GM19452 (cell line): ENCODE measurements around the gene HIRA.
A peak's percentile ranks its signal among the peaks of the same experiment; 100 is the strongest.
"Not testable (repeated sequence)": the region's sequence is repeated elsewhere in the genome, so short reads cannot be mapped to it uniquely, and the experiment has no call there.

Source experiments
- ATAC-seq: cut with Tn5 transposase; IDR thresholded peaks from one replicate; pipeline ENCODE4 v1.9.1; 2021; ENCODE audit not compliant: unreplicated experiment

HIRA gene

DNA sequence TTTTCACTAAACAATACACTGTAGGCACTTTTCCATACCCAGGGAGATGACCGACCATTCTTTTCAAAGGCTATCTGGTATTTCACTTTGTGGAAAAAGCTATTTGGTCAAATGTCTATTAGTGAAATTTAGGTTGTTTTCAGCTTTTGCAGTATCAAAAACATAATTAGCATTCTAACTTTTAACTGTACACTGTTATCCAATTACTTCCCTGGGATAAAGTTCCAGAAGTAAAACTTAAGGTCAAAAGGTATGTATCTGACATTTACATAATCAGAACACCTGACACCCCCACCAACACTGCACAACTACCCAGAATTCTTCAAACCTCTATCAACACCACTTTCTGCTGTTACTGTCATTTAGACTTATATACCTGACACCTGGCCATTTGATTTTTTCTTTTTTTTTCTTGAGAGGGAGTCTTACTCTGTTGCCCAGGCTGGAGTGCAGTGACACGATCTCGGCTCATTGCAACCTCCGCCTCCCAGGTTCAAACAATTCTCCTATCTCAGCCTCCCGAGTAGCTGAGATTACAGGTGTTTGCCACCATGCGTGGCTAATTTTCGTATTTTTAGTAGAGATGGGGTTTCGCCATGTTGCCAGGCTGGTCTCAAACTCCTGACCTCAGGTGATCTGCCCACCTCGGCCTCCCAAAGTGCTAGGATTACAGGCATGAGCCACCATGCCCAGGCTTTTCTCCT is 13.9 kb upstream of the HIRA start:
- not testable (repeated sequence) for ATAC-seq

DNA sequence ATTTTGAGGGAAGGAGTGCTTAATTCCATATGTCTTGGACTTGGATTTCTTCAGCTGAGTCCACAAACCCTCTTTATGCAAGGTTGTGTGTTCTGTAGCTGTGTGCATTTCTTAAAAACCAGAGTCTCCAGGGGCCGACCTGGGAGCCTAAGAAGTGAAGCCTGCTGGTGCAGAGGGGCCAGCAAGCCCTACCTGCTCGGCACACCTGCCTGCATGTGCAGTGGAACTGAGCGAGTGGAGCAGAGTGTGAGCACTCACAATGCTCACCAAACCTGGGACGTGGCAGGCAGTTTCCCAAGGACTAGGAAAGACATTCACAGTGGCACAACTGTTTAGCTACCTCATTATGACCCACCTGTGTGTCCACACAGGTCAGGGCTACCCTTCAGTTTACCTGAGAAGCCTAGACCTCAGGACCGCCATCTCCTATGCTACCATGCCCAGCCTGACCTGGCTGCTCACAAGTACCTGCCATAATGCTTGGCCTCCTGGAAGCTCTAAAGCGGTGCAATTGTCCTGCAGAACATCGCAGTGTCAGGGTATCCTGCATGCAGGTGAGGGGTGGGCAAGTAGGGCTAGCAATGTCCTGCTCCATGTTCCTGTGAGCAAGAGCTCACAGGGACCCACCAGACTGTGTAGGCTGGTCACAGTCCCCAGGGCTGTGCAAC is 12.1 kb upstream of the HIRA start:
- ATAC-seq: no peak

DNA sequence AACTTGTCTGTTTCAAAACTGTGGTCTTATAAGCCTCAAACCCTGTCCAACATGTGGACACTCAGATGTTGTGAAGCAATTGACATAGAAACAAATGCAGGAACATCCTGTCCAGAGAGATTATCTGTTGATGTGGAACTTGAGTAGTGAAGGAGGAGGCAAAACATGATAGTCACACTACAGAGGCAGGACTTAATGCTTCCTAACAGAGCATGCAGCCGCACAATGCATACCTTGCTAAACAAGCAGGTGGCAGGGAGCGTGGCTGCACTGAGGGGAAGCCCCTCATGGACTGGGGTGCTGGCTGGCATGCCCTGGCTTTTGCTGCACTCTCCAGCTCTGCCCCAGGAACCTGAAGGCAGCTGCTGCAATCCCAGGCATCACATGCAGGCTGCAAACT is 10.6 kb upstream of the HIRA start:
- no peak for ATAC-seq

DNA sequence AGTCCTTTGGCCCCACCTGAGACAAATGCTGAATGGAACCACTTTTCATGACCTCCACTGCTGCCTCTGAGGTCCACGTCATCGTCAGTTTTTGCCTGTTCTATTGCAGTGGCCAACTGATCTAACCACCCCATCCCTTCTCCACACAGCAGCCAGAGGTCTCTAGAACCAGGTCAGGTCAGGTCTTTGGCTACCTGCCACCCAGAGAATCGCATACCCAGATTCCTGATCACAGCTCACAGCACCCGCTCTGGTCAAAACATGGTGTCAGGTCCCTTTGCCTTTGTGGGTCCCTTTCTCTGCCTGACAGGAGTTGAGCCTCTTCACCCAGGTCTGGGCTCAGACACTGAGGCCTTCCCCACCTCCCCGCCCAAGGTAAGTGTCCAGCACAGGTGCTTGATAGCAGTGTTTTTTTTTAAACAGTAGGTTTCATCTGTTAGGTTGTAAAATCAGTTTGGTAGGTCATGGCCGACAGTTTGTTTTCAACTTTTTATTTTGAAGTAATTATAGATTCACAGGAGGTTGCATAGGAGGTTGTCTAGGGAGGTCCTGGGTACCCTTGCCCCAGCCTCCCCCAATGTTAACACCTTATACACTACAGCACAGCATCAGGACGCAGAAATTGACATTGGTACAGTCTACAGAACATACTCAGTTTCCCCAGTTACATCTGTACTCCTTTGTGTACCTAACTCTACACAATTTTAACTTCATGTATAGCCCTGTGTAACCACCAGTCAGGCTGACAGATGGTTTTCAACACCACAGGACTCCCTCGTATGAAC is 9.1 kb upstream of the HIRA start:
- ATAC-seq: no peak

DNA sequence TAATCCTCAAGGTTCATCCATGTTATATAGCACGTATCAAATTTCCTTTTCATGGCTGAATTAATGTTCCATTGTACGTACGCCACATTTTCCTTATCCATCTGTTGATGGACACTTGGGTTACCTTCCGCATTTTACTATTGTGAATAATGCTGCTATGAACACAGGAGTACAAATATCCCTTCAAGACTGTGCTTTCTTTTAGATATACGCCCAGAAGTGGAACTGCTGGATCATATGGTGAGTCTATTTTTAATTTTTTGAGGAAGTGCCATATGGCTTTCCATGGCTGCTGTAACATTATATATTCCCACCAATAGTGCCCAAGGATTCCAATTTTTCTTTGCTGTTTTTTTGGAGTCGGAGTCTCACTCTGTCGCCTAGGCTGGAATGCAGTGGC is 6.8 kb upstream of the HIRA start:
- ATAC-seq: no peak

DNA sequence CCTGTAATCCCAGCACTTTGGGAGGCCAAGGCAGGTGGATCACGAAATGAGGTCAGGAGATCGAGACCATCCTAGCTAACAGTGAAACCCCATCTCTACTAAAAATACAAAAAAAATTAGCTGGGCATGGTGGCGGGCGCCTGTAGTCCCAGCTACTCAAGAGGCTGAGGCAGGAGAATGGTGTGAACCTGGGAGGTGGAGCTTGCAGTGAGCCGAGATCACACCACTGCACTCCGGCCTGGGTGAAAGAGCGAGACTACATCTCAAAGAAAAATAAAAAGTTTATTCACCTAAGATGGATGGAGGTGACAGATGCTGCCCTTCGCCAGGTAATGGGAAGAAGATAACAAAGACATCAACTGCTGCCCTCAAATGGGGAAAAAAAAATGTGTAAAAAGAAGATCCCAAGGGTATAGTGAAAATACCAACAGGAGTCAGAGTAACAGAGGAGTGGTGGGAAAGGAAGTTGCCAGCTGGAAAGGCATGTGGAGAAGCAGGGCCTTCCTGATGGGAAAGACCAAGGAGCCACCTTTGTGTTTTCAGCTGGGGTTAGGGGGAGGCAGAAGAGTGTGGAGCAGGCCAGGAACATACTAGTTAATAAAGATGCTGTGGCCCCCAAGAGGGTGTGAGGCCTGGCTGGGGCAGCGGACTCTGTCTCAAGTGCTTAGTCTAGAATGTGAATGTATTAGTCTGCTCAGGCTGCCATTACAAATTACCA is 5.1 kb upstream of the HIRA start:
- not testable (repeated sequence) for ATAC-seq

DNA sequence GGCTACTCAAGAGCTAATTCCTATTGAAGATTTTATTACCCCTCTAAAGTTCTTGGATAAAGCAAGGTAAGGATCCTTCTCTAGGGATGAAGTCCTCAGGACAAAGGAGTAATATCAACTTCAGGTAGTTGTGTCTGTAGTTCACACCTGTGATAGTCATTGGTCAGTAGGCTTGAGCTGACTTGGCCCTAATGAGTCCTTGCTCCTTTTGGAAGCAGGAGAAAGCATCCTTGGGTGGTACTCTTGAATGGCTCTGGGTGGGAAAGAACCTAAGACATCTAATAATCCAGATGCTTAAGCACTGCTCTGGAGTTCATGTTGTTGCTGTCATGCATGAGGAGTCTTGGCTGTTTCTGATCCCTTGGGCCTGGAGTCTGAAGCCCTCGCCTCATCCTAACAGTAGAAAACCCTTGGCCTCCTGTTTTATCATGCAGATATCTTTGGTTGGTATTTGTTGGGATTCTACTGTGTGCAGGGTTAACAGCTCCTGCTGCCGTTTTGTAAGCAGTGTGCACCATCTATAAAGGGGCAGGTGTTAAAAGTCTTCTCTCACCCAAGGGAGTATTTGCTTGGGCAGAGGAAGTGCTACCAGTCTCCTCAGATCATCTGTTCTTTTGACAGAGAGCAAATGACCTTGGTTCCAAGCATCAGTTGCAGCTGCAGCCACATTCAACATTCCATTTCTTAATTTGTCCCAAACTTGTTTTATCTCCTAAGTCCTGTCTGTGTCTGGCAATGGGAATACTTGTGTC is 3.5 kb upstream of the HIRA start:
- no peak for ATAC-seq

DNA sequence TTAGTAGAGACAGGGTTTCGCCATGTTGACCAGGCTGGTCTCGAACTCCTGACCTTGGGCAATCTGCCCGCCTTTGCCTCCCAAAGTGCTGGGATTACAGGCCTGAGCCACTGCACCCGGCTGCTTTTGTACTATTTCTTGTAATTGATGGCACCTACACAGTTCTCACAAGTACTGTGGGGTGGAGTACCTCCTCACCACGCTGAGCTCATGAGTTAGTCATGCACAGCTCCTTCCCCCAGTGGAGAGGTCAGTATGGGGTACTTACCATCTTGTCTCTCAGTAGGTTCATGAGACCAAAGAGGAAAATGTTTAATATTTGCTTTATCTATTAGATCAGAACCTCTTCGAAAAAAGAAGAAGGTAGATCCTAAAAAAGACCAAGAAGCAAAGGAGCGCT is 2.9 kb upstream of the HIRA start:
- ATAC-seq: no peak

DNA sequence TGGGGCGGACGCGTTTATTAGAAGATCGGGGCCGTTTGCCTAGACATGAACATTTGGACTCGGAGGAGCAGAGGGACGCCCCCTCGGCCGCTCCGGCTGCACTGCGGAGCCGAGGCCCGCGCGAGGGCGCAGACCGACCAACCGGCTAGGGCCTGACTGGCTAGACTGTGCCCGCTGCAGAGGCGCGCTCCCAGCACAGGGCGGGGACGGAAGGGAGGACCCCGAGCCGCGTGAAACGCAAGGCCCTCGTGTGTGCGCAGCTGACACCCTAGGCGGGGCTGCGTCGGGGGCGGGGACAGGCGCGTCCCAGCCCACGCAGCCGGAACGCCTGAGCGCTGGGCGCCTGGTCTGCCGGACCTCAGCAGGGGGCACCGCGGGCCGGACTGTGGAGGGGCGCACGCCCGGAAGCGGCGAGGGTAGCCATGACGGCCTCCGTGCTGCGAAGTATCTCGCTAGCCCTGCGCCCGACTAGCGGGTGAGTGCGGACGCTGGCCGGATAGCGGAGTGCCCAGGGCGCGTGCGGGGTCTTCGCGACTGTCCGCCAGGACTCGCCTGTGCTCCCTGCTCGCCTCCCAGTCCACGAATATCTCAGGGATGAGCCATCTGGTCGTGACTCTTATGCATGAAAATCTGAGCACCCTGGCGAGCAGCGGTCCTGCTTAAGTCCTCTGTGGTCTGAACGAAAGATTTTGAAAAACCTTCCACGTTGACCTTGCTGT is 759 bp upstream of the HIRA start, which contains the start of gene MRPL40:
Gene MRPL40, plus strand, starts transcription at position 413 of the 719 bp plus-strand sequence. Its CDS starts 10 bp downstream, at position 423.
- peak; percentile 72 for ATAC-seq

DNA sequence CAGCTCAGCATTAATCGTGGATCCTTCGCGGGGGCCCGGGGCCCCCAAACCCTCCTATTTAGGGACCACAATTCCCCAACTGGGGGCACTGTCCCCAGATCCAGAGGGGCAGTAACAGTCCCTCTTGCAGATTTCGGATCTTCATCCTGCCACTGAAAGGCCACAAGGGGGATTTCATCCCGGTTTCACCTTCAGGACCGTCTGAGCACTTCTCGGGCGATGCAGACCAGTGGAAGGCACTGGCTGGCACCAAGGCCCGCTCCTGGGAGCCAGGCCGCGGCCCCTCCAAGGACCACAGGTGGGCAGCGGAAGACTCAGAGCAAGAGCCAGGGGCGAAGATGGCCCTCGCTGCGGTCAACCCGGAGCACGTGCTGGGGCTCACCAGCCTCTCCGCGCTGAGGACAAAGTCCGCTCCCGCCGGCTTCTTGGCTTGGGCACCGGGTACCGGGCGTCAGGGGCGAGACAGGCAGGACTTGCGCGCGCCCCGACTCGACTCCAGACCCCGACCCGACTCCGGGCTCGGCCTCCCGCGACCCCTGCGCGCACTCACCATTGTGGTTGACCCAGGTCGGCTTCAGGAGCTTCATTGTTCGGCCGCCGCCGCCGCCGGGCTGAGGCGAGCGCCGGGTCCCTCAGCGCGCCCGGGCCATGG is 517 bp downstream of the HIRA start:
- ATAC-seq: no peak

DNA sequence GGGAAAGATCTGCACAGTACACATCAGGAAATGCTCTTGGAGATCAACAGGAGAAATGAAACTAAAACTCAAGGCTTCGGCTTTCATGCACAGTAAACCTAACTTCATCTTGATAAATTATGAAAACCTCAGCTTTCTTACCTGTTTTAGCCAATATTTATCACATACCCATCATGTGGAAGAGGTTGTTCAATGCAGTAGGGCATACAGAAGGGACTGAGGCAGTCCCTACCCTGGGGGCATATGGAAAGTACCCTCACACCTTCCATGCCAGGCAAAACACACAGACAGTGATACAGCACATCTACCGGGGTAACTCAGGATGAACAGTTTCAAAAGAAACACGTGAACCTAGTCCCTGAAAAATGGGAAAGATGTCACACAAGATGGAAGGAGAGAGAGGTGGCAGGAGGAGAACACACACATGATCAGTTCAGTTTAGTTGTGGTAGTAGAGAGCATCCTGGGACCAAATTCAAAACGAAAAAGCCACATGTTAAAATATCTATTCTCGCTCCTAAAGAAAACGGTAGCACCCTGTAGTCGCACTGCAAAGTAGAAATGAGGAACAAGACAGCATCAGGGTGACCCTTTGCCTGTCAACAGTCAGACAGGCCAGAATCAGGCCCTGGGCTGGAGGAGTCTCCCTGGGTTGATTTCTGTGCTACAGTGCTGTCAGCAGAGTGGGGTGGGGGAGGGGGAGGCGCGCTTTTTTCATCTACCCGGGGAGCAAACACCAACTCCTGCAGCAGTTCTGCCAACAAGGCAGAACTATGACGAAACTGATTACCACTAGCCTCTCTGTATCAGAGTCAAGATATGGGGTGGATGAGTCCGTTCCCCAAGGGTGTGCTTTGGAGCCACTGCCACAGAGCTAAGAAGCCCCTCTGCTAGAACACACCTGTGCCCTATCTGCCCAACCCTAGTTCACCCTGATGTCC is 1.3 kb downstream of the HIRA start:
- ATAC-seq: no peak

DNA sequence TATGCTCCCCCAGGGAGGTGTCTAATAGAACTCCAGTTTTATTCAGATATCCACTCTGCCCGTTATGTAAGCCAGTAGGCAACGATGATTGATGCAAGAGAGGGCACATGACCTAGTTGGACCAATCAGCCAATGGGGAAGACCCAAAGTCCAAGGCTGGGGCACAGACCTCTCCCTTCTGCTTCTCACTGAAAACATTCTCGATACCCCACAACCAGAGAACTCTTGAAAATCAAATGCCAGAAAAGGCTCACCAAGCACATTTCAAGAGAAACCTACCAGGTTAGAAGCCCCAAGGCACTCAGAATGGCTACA is 7.4 kb downstream of the HIRA start:
- ATAC-seq: no peak

DNA sequence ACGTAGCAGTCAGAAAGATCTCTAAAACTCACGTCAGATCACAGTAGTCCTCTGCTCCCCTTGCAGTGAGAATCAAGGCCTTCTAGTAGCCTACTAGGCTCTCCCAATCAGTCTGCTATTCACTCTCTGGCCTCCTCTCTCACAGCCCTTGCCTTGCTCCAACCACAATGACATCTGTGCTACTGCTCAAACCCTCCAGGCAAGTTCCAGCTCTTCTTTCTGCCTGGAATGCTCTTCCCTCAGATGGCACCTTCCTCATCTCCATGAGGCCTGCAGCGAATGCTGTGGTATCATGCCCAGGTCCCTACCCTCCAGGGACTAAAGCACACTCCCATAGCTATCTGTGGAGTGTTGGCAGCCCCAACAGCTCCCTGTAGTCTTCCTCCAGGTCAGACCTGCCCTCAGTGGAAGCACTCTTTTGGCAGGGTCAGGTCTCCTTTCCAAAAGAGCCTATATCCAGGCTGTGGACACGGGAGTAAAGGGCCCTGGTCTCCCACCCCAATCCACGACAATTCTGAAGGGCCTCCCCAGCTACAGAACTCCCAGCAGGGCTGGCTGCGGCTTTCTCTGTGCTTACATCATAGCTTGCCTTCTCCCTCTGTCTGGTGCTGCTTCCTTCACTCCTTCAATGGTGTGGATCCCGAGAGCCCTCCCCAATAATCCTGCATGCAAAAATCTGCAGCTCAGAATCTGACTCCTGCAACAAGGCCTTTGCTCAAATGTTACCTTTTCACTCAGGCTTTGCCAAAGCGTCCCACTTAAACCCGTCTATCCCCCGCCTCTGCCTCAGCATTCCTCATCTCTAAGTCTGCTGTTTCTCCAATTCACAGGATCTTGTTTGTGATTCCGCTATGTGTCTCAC is 8.9 kb downstream of the HIRA start:
- no peak for ATAC-seq

DNA sequence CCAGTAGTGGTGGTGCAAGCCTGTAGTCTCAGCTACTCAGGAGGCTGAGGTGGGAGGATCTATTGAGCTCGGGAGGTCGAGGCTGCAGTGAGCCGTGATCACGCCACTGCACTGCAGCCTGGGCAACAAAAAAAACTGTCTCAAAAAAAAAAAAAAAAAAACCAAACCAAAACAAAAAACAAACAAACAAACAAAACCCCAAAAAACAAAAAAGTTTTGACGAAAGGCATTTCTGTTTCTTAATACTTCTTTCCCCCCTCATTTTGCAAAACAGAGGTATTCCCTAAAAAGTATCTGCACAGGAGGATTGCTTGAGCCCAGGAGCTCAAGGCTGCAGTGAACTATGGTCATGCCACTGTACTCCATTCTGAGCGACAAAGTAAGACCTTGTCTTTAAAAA is 11.2 kb downstream of the HIRA start:
- no peak for ATAC-seq

DNA sequence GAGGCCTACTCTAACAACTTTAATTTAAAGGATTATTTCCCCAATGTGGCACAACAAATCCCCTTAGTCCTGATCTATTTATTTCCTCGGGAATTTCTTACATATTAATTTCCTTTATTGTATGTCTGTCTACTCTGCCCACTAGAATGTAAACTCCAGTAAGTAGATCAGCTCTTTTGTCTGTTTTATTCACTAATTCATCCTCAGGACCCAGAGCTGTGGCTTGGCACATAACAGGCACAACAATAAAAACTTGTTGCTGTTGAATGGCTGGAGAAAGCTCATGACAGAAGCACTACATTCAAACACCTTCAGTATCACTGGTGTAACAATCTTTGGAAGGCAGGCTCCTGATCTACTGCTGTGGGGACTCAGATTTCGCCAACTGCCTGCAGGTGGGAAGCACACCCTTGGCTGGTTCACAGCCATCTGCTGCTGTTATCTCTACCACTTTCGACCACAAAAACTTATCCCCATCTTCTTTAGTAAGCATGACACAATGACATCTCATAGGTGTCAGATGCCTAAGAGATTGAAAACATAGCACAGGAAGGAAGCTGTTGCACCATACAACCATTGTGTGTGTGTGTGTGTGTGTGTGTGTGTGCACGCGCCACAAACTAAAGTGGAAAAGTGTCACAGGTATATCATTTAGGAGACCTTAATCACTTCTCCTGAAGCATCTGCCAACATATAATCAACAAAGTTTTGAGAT is 11.9 kb downstream of the HIRA start:
- no peak for ATAC-seq

DNA sequence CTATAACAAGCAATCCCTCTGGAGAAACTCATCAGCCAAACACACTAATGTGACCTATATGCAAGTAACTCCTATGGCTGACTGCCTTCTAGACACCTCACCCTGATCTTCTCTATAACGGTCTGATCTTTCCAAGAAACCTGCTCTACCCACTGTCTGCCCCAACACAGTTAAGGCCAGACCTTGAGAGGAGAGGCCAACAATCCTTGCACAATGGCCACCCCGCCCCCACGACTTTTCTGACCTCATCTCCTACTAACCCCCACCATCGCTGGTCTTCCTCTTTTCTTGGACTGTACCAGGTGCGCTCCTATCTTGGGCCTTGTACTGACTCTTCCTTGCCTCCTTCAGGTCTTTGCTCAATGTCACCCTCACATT is 12.5 kb downstream of the HIRA start:
- no peak for ATAC-seq

DNA sequence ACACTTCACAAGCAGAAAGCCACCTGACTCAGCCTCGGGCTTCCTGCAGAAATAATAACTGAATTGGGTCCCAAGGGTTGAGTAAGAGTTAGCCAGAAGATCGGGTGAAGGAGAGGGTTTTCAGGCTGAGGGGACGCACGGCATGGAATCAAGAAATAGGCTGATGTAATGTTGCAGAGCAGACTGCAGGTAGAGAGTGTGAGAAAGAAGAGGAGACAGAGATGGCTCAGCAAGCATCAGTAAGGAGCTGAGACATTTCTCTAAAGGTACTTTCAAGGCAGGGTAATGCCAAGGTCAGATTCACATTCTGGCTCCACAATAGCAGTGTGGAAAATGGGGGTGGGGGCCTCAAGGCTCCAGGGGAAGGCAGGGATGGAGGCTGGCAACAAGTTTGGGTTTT is 18.6 kb downstream of the HIRA start:
- no peak for ATAC-seq
